COLO668 (cell line): ENCODE results near the gene SHROOM2.

Source experiments
- DNase-seq: peaks from one replicate; lab custom pipeline; 2025; ENCODE audit not compliant: unreplicated experiment; lab: John Stamatoyannopoulos, UW

SHROOM2 gene

DNA sequence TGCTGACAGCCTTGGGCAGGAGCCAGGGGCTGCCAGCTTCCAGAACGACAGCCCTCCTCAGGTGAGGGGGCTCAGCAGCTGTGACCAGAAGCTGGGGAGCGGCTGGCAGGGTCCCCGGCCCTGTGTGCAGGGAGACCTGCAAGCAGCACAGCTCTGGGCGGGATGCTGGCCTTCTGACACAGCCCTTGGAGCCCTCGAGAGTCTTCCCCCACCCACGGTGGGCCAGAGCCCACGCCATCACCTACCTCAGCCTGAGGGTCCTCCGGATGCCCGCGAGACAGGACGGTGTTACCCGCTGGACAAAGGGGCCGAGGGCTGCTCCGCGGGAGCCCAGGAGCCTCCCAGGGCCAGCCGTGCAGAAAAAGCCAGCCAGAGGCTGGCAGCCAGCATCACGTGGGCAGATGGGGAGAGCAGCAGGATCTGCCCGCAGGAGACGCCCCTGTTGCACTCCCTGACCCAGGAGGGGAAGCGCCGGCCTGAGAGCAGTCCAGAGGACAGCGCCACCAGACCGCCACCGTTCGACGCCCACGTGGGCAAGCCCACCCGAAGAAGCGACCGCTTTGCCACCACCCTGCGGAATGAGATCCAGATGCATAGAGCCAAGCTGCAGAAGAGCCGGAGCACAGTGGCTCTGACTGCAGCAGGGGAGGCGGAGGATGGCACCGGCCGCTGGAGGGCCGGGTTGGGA lies 109.1 kb downstream of the SHROOM2 start:
- no peak for DNase-seq

DNA sequence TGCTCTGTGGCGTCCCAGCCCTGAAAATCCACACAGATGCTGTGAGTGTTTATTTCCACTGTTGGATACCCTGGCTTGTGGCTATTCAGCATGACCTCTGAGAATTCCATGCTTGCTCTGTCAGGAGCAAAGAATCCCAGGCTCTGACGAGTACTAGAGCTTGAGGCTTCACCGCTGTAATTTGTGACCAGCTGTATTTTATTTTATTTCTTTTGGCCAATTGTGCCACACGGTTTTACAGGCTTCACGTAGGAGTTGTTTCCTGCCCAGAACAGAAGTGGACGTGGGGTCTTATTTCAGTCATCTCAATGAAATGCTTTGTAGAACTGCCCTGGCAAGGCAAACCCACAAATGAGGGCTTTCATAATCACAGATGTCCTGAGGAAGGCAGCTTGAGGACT lies 111.5 kb downstream of the SHROOM2 start:
- no peak for DNase-seq

DNA sequence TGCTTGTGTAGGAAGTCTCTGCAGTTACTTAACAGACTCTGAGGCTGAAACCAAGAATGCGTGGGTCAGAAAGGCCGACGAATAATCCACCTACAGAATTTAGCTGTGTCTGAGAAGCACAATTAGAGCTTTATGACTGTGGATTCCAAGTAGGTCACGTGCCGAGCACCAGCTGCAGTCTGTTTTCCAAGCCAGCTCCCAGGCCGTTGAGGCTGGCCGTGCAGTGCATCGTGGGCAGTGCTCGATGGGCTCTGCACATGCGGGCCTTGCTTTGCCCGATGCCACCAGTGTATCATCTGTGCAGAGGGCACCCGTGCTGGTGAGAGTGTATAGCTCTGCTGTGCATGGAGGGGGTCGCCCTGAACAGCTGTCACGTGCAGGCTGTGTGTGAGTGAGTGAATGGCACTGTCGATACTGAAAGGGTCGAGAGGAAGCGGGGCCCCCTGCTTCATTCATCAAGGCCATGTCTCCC lies 113.4 kb downstream of the SHROOM2 start:
- peak; percentile 2 for DNase-seq

DNA sequence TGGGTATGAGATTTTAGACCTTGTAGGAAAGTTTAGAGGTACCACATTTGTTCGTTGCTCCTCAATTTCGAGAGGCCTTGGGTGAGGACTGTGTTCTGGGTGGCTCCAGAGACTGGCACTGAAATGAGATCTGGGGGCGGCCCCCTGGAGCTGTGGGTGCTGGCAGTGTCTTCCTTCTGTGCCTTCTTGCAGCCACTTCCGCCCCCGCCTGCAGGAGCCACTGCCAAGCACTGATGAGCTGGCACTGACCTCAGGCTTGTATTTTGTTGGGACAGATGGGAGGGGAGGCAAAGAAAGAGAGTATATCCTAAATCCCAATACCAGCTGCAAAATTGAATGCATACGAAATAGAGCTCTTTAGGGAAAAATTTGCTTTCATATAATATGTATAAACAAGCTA lies 116.4 kb downstream of the SHROOM2 start:
- DNase-seq: no peak

DNA sequence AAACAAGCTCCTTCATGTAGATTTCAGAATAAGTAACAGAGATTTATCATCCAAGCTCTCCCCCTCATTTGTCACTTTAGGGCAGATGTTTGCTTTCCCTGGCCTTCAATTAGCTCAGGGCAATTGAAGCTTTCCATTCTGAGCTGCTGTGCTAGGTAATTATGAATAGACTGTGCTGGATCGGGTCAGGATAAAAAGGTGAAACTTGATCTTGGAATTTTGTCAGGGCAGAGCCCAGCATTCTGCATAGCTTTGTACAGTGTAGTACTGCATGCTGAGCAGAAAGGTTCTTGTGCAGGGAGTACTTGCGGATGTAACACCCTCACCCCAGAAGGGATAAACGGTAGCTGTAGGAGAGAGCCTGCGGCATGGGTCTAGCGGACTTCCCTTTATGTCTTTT lies 116.9 kb downstream of the SHROOM2 start:
- DNase-seq: no peak

DNA sequence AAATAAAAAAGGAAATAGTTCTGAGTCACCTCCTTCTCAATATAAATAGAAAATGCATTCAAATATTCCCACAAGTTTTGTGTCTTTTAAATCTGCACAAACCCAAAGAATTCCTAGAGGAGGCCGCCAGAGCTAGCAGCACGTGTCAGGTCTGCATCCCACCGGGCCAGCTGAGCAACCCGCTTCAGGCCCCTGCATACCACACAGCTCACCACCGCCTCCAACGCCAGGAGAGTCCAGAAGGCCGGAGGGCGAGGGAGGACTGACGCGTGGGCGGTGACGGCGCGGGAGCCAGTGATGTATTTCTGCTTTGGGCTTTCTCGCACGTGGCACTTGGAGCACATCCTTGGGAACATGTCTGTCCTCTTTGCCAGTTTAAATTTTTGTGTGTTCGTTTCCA lies 119.1 kb downstream of the SHROOM2 start:
- no peak for DNase-seq

DNA sequence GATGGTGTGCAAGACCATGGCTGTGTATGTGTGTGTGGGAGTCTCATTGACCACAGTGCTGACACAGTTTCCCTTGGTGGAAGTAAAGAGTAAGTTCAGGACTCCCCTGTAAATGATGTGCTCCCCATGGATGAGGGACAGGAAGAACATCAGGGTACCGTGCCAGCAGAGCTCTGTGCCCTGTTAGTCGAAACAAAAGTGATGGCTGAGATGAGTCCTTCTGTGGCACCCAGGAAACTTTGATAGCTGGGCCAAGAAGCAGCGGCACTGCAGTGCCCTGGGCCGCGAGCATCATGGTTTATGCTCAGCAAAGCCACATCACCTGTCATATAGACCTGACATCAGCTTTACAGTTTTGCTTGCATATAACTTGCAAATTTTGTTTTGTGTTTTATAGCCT lies 119.5 kb downstream of the SHROOM2 start:
- DNase-seq: no peak

DNA sequence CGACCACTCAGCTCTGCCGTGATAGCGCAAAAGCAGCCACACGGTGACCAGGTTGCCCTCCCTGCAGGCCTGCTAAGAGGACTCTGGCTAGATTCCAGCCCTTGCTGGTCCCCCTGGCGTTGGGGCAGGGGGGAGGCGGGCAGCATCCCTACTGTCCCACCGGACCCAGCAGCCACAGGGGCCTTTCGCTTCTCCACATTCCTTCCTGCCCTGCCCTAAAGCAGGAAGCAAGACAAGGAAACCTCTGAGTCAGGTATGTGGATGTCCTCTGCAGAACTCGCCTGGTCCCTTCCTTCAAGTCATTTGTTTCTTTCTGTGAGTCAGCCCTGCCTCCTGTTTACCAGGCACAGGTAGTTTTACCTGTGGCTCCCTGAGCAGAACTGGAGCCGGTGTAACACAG lies 120.7 kb downstream of the SHROOM2 start:
- DNase-seq: no peak

DNA sequence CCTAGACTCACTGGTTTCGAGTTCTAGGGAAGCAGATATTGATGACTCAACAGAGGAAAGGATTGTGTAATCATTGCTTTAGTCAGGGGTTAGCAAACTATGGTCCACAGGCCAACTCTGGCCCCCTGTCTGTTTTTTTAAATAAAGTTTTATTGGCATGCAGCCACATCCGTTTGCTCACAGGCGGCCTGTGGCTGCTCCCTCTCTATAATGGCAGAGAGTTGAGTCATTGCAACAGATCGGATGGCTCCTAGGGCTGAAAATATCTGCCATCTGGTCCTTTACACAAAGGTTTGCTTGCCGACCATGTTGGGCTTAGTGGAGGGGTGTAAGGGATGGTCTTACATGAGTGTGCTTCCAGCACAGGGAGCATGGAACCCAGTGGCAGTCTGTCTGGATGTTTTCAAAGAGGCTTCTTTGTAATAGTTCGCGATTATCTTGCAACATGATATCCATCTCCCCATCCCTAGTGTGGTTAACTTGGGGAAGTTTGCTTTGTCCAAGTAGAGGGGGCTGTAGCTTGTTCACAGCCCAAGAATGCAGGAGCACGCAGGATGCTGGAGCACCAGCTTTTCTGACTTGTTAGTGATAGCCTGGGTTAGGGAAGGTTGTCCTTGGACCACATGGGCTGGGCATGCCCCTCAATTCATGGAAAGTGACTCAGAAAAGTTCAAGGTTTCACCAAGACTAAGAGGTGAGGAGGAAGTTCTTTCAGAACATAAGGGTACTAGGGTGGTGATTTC lies 121.6 kb downstream of the SHROOM2 start:
- DNase-seq: no peak

DNA sequence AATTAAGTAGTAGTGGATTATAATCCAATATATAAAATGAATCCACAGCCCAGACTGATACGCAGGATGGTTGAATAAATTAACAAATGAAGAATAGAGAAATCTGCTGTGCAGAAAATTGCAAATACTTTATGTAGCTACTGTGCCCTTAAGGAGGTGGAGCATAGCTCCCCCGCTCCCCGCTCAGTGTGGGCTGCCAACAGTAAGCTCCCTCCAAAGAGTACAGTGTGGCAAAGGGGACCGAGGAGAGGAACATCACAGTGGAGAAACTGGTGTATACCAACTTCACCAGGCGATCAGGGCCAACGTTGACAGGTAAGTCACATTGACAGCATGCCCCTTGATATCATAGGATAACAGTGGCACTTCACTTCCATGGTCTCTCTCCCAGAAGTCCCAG lies 123.0 kb downstream of the SHROOM2 start:
- DNase-seq: no peak

DNA sequence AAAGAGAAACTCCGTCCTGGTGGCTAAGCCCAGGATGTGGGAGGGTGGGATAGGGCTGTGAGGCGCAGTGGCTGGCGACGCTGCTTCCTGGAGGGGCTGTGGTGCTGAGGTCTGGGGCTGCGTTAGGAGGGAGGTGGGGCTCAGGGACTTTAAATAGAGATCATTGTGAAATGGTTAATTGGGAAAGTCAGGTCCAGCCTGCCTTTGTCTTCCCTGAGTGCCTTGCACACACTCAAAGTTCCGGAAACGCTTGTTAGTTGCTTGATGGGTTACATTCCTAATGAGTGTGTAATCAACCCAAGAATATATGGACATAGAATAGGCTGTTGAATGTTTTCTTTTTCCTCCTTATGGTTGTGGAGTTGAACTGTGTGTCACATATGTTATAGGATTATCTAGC lies 125.3 kb downstream of the SHROOM2 start:
- no peak for DNase-seq

DNA sequence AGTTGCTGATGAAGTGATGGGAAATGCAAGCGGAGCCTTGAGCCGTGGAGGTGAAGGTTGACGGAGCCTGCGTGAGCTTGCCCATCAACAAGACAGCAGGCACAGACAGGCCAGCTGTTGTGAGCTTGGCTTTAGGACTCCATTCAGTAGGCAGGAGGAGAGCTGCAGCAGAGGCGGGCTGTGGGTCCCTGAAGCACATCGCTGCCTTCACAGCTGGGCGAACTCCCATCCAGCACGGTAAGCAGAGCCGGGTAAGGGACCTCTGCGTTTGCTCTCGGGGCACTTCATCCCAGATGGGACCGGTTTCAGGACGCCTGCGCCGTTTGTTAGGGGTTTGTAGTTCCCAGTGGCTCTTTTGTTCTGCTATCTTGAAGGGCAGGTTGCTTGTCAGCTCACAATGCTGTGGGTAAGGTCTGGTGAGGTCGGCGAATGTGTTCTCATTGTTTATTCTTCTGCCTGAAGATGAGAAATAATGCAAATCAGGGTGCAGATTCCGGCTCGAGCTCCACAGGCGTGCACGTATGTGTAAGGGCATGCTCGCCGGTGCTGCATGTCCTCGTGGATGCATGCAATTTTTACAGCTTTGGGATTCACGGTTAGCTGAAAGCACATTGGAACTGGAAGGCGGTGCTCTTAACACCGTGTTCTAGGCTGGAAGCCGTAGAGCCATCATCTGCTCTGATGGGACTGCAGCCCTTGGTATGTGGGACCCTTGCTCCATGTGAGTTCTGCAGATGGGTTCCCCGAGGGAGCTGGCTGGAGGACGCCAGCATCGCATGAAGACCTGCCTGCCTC lies 126.3 kb downstream of the SHROOM2 start:
- DNase-seq: peak; percentile 10

DNA sequence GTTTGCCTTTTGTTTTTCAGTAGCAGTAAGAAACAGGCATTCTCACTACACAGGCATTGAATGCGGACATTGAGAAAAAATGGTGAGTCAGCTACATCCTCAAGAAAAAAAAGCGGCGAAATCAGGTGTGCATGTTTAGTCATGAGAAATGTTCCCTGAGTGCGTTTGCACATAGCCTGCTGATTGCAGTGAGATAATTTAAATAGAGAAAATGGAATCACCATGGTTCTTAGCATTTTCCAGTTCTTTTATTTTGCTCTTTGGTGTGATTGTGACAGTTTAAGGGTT lies 126.9 kb downstream of the SHROOM2 start:
- no peak for DNase-seq

DNA sequence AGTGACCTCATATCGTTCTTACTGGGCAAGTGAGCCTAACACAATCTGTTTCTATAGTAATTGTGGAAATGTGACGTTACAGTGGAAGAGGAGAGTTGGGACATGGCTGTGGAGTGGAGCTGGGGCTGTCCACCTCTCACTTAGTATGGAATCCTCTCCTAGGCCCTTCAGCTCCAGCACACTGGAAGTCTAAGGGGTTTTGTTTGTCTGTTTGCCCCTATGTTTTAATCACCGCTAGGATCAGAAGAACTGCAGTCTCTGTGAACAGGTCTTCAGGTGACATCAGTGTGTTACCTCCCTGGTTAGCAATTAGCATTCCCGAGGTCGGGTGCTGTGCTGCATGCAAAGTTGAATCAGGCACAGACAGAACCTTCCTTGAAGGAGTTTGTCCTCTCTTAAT lies 131.6 kb downstream of the SHROOM2 start:
- DNase-seq: no peak

DNA sequence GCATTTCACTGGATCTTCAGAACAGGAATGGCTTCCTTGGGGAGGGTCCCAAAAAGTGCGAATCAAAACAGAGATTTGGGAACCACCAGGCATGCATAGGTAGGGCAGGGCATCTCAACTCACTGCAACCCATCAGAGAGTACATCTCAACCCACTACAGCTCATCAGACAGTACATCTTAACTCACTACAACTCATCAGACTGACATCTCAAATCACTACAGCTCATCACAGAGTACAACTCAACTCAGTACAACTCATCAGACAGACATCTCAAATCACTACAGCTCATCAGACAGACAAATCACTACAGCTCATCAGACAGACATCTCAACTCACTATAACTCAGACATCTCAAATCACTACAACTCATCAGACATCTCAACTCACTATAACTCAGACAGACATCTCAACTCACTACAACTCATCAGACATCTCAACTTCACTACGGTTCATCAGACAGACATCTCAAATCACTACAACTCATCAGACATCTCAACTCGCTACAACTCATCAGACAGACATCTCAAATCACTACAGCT lies 133.5 kb downstream of the SHROOM2 start:
- DNase-seq: no peak

DNA sequence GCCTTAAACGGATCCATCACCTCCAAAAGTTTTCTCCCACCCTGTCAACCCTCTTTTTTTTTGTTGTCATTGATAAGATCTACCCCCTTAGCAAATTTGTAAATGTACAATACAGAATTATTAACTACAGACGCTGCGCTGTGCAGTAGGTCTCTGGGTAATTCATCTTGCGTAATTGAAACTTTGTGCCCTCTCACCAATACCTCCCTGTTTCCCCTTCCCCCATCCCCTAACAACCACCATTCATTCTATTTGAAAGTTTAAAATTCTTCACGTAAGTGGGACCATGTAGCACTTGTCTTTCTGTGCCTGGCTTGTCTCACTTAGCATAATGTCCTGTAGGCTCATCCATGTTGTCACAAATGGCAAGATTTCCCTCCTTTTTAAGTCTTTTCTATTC lies 135.2 kb downstream of the SHROOM2 start:
- DNase-seq: no peak

DNA sequence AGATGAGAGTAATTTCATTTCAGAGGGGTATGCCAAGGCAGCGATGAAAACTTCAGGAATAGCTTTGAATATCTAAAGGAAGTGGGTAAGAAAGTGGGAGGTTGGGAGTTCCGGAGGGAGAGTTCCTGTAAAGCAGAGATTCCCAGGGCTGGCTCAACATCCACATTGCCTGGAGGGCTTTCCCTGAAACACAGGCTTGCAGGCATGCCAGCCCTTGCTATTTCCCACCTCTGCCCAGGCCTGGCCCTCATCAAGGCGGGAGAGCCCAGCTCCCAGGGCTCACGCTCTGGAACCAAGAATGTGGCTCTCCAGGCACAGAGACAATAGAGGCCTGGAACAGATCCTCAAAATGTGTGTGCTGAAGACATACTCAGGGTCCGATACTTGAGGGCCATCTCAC lies 137.1 kb downstream of the SHROOM2 start:
- DNase-seq: no peak

DNA sequence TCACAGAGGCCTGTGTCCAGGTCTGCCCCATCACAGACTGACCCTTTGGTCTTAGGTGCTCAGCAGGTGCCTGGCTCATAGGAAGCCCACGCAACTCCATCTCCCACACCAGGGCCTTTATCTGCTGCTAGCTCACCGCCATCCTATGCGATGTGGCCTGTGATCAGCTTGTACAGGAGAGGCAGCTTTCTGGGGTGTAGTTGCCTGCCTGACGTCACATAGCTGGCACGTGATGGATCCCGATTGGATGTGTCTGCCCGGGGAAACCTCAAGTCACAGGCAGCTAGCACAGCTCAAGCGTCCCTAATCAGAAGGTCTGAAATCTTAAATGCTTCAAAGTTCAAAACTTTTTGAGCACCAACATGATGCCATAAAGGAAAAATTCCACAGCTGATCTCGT lies 139.8 kb downstream of the SHROOM2 start:
- DNase-seq: no peak

DNA sequence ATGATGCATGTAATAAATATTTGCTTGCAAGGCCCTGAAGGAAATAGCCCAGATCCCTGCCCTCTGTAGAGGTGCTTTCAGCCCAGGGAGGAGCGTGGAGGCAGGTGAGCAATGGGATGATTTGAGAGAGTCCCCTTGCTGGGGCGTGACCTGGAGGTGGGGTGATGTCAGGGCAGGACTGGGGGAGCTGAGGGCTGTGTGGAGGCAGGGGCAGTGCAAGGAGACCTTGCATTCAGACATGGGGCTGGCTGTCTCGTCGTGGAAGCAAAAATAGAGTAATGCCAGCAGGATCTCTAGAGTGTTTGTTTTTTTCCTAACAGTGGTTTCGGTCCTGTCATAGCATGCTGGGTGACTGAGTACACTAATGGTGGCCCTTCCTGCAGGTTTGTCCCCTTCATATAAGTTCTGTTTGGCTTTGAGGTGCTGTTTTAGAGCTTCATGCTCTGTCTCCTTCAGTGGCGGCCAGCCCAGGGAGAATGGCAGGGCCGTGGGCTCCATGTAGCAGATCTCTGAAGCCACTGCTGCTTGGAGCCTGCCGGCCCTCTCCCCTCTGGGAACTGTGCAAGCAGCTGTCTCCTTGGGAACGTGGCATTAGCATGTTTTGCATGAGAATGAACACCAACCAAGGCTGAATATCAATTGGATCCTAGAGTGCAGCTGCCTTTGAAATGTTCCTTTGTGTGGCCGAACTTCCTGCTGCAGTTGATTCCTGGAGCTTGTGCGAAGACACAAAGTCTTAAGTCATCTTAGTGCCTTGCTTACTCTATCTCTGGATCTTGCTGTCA lies 141.7 kb downstream of the SHROOM2 start:
- DNase-seq: peak; percentile 32

DNA sequence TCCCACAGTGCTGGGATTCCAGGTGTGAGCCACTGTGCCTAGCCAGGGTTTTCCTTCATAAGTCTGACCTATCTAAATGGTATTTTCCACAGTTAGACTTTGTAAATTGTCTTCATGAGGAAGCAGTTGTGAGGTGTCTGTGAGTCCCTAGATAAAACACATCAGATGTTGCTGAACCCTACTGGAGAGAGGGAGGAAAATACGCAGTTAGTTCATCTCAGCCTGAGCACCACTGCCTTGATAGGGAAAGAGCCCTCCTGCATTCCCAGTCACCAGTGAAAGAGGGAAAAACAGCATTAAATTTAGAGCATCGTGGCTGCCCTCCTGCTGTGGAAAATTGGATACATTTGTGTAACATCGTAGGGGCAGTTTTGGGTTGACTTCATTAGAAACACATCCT lies 149.2 kb downstream of the SHROOM2 start:
- DNase-seq: no peak

DNA sequence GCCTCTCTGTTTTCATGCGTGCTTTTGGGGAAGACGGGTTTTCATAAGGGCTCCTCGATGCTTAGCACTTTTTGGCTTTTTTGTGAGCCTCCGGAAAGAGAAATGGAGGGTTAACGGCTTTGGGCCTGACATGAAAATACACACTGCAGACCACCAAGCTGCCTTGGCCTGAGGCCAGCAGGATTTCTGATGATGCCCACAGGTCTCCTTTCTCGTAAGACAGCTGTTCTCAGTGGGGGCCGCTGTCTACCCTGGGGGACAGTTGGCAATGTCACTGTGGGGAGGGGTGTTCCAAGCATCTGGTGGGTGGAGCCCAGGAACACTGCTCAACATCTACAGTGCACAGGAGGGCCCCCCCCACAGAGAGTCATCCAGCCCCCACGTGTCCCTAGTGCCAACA lies 151.5 kb downstream of the SHROOM2 start:
- DNase-seq: no peak
